OCI-LY3 (cell line): ENCODE data around the gene NLRP3.

Experiments used
- H2AFZ ChIP-seq: fragments of 200-600, 300-600 bp; shearing (Covaris generic); 2 replicates; pipeline ENCODE4 v1.6.0; 2014; ENCODE audit warnings: antibody characterized with exemption, low read depth, low read length
- H3K27ac ChIP-seq: fragments of 200-600, 300-600 bp; sonication (generic); 2 replicates; pipeline ENCODE4 v1.5.1; 2014; ENCODE audit warnings: mild to moderate bottlenecking, low read length, moderate library complexity, mixed read lengths
- H3K27me3 ChIP-seq: fragments of 200-600, 300-600 bp; sonication (generic); 2 replicates; pipeline ENCODE4 v1.6.1; 2014; ENCODE audit warnings: low read depth, low read length, mixed read lengths
- H3K36me3 ChIP-seq: fragments of 200-600, 300-600 bp; sonication (generic); replicated peaks from 2 replicates; pipeline ENCODE3; 2014; ENCODE audit warnings: low read depth, low read length, mixed read lengths
- H3K4me1 ChIP-seq: fragments of 300-600, 200-600 bp; sonication (generic); 2 replicates; pipeline ENCODE4 v1.6.1; 2014; ENCODE audit warnings: low read length, mixed read lengths
- H3K4me2 ChIP-seq: fragments of 200-600, 300-600 bp; sonication (generic); 2 replicates; pipeline ENCODE4 v1.6.1; 2014; ENCODE audit warnings: low read length, mixed read lengths
- H3K4me3 ChIP-seq: fragments of 300-600, 200-600 bp; sonication (generic); 2 replicates; pipeline ENCODE4 v1.5.1; 2014; ENCODE audit warnings: antibody characterized with exemption, mild to moderate bottlenecking, low read length, moderate library complexity
- H3K79me2 ChIP-seq: fragments of 300-600, 200-600 bp; shearing (Covaris generic); 2 replicates; pipeline ENCODE4 v1.6.1; 2014; ENCODE audit warnings: mild to moderate bottlenecking, low read length, mixed read lengths
- H3K9ac ChIP-seq: fragments of 300-600, 200-600 bp; shearing (Covaris generic); 2 replicates; pipeline ENCODE4 v1.6.0; 2014; ENCODE audit warnings: mild to moderate bottlenecking, low read length, moderate library complexity
- H3K9me3 ChIP-seq: fragments of 200-600, 300-600 bp; shearing (Covaris generic); 2 replicates; pipeline ENCODE4 v1.6.1; 2014; ENCODE audit warnings: low read length, mixed read lengths; ENCODE audit not compliant: insufficient read depth
- H4K20me1 ChIP-seq: fragments of 200-600, 300-600 bp; sonication (generic); 2 replicates; pipeline ENCODE4 v1.6.1; 2016; ENCODE audit warnings: low read length, mixed read lengths; ENCODE audit not compliant: insufficient read depth
- CTCF ChIP-seq: fragments of 200-600, 300-600 bp; sonication (generic); IDR thresholded peaks from 2 replicates; pipeline ENCODE4 v1.5.1; 2014; ENCODE audit warnings: antibody characterized with exemption, low read length, low read depth
- EZH2phosphoT487 ChIP-seq: fragments of 200-600 bp; shearing (Covaris generic); IDR thresholded peaks from 2 replicates; pipeline ENCODE4 v1.6.1; 2018; ENCODE audit warnings: antibody characterized with exemption, mixed run types, low read depth

Gene NLRP3

GRCh38 chr1:247385283-247385682 lies 30.7 kb upstream of the NLRP3 start:
- H3K36me3 ChIP-seq: no peaks in the 10 kb centered on the region
- peaks cover 69% of the 10 kb centered on the region for H3K4me1 ChIP-seq
- no peaks in the 10 kb centered on the region for H3K27me3 ChIP-seq
- peak overlapping the region; percentile 85 for H3K27ac ChIP-seq
- H2AFZ ChIP-seq: no peak overlapping the region
- no peaks in the 10 kb centered on the region for H3K9me3 ChIP-seq
- peak overlapping the region; percentile 28; the same call in 1 of the 2 replicates for H3K9ac ChIP-seq
- peak overlapping the region; percentile 78 for H3K4me2 ChIP-seq
- H3K79me2 ChIP-seq: no peaks in the 10 kb centered on the region
- TF ChIP-seq CTCF (no peak), EZH2phosphoT487 (no peak)
- H4K20me1 ChIP-seq: no peaks in the 10 kb centered on the region
- peak overlapping the region; percentile 4; the same call in 1 of the 2 replicates for H3K4me3 ChIP-seq

- H3K9ac ChIP-seq: peak overlapping the region; percentile 48
- no peak overlapping the region for H2AFZ ChIP-seq
- H3K27me3 ChIP-seq: no peaks in the 10 kb centered on the region
- no peaks in the 10 kb centered on the region for H4K20me1 ChIP-seq
- TF ChIP-seq CTCF (no peak), EZH2phosphoT487 (no peak)
- H3K4me3 ChIP-seq: peak overlapping the region; percentile 58
- H3K9me3 ChIP-seq: no peaks in the 10 kb centered on the region
- H3K36me3 ChIP-seq: no peaks in the 10 kb centered on the region
- H3K27ac ChIP-seq: peak overlapping the region; percentile 85
- peak overlapping the region; percentile 78 for H3K4me2 ChIP-seq
- peaks cover 76% of the 10 kb centered on the region for H3K4me1 ChIP-seq
- no peaks in the 10 kb centered on the region for H3K79me2 ChIP-seq
Measured at GRCh38 chr1:247386217-247386616, 29.8 kb upstream of the NLRP3 start.

- peak overlapping the region; percentile 58 for H3K4me3 ChIP-seq
- no peaks in the 10 kb centered on the region for H3K36me3 ChIP-seq
Measured at GRCh38 chr1:247386687-247387086, 29.3 kb upstream of the NLRP3 start.

GRCh38 chr1:247387096-247387495 lies 28.9 kb upstream of the NLRP3 start:
- H3K4me2 ChIP-seq: peak overlapping the region; percentile 78
- H3K27ac ChIP-seq: peak overlapping the region; percentile 85
- no peak for TF ChIP-seq EZH2phosphoT487
- peak; percentile 57 for TF ChIP-seq CTCF
- H3K27me3 ChIP-seq: no peaks in the 10 kb centered on the region
- no peak overlapping the region for H2AFZ ChIP-seq
- peak overlapping the region; percentile 58 for H3K4me3 ChIP-seq
- H3K9ac ChIP-seq: peak overlapping the region; percentile 48
- no peaks in the 10 kb centered on the region for H3K36me3 ChIP-seq
- no peaks in the 10 kb centered on the region for H4K20me1 ChIP-seq
- no peaks in the 10 kb centered on the region for H3K9me3 ChIP-seq
- H3K79me2 ChIP-seq: no peaks in the 10 kb centered on the region
- peaks cover 85% of the 10 kb centered on the region for H3K4me1 ChIP-seq

More at GRCh38 chr1:247386687-247387086, 29.3 kb upstream of the NLRP3 start:
- Histone ChIP-seq H3K9me3 (no peaks in the 10 kb centered on the region), H3K4me2 (peak overlapping the region; percentile 78), H3K79me2 (no peaks in the 10 kb centered on the region), H2AFZ (no peak overlapping the region), H4K20me1 (no peaks in the 10 kb centered on the region), H3K4me1 (peaks cover 81% of the 10 kb centered on the region), H3K9ac (peak overlapping the region; percentile 48), H3K27ac (peak overlapping the region; percentile 85), H3K27me3 (no peaks in the 10 kb centered on the region)
- TF ChIP-seq CTCF (no peak), EZH2phosphoT487 (no peak)
